GM21825 (cell line): ENCODE results near the gene HDAC10.

Experiments
- ATAC-seq: cut with Tn5 transposase; IDR thresholded peaks from one replicate; pipeline ENCODE4 v1.9.1; 2021; ENCODE audit warnings: mild to moderate bottlenecking, moderate library complexity; ENCODE audit not compliant: unreplicated experiment

Gene HDAC10

GRCh38 chr22:50219800-50220602 lies 31.1 kb downstream of the HDAC10 start:
- no peak for ATAC-seq

- ATAC-seq = no peak
These were observed 31.9 kb downstream of the HDAC10 start for GRCh38 chr22:50218996-50219727.

- no peak for ATAC-seq
These were observed 32.7 kb downstream of the HDAC10 start for GRCh38 chr22:50218153-50218995.

- no peak for ATAC-seq
These were observed 33.4 kb downstream of the HDAC10 start for GRCh38 chr22:50217543-50218152.

- ATAC-seq = no peak
These were observed 34.2 kb downstream of the HDAC10 start for GRCh38 chr22:50216684-50217520.

- ATAC-seq = no peak
These were observed 34.9 kb downstream of the HDAC10 start for GRCh38 chr22:50216055-50216683.

- no peak for ATAC-seq
These were observed 35.6 kb downstream of the HDAC10 start for GRCh38 chr22:50215297-50216054.

GRCh38 chr22:50213263-50213662 lies 37.8 kb downstream of the HDAC10 start:
- no peak for ATAC-seq

- no peak for ATAC-seq
These were observed 39.9 kb downstream of the HDAC10 start for GRCh38 chr22:50211147-50211546.

- ATAC-seq = no peak
These were observed 40.5 kb downstream of the HDAC10 start for GRCh38 chr22:50210378-50211139.

GRCh38 chr22:50209893-50210292 lies 41.2 kb downstream of the HDAC10 start:
- no peak for ATAC-seq

GRCh38 chr22:50208939-50209892 lies 41.8 kb downstream of the HDAC10 start:
- no peak for ATAC-seq

- ATAC-seq = no peak
These were observed 42.6 kb downstream of the HDAC10 start for GRCh38 chr22:50208430-50208938.

GRCh38 chr22:50207383-50208140 lies 43.5 kb downstream of the HDAC10 start:
- no peak for ATAC-seq

GRCh38 chr22:50206599-50206998 lies 44.5 kb downstream of the HDAC10 start:
- ATAC-seq = no peak
